ENCODE measurements around the gene LTBP1. TPM values are rescaled to one million over a fixed set of nuclear protein-coding genes. Genes with fewer than 3 reads are reported as not detected.

Gene LTBP1
- polyA plus RNA-seq, 1 donor (not counting 4 experiments of a cell fraction or from before 2014, with no cell fraction given): 9.2 TPM

- Histone ChIP-seq H3K79me2 (ENCODE audit: control insufficient read depth, insufficient read depth, low read length) (no peaks in the 10 kb centered on the region), H3K4me2 (ENCODE audit: control insufficient read depth, extremely low read depth, insufficient read depth, low read depth, low read length) (no peak overlapping the region), H3K36me3 (ENCODE audit: control insufficient read depth in 2 of 2, extremely low read depth in 1 of 2, insufficient read depth in 2 of 2, low read length in 2 of 2) (no peaks in the 10 kb centered on the region), H3K9me3 (ENCODE audit: control insufficient read depth, low read depth, low read length) (no peaks in the 10 kb centered on the region), H3K4me3 (ENCODE audit: control insufficient read depth in 2 of 3, extremely low read depth in 1 of 3, insufficient read depth in 2 of 3, low read depth in 1 of 3, low read length in 3 of 3) (no peak overlapping the region), H3K27ac (ENCODE audit: control insufficient read depth, insufficient read depth, low read length) (no peak overlapping the region), H3K9me1 (ENCODE audit: control insufficient read depth, extremely low read depth, insufficient read depth, low read length) (no peaks in the 10 kb centered on the region), H3K9ac (ENCODE audit: control insufficient read depth, extremely low read depth, insufficient read depth, low read length) (no peak overlapping the region), H2AFZ (ENCODE audit: control insufficient read depth, low read length) (no peak overlapping the region), H3K27me3 (ENCODE audit: control insufficient read depth, extremely low read depth, insufficient read depth, low read length) (no peaks in the 10 kb centered on the region), H4K20me1 (ENCODE audit: control insufficient read depth, extremely low read depth, insufficient read depth, low read length) (no peaks in the 10 kb centered on the region), H3K4me1 (ENCODE audit: control insufficient read depth, extremely low read depth, insufficient read depth, low read length) (no peaks in the 10 kb centered on the region)
- dilution Hi-C loops (cut with MboI; ENCODE audit: extremely low pct_ligation_motif_present, low sequenced_read_pairs): no loop called here
- no peak for TF ChIP-seq EZH2 (IDR thresholded peaks at IDR 0.05; ENCODE audit: low read length)
- no peak for TF ChIP-seq CTCF (optimal IDR thresholded peaks at IDR 0.05 in 1 of 3, IDR thresholded peaks at IDR 0.05 in 1 of 3, conservative IDR thresholded peaks at IDR 0.05 in 1 of 3; ENCODE audit: extremely low read depth in 1 of 3, insufficient read depth in 2 of 3, low read length in 3 of 3)
- FAIRE-seq (no peak), DNase-seq (ENCODE audit: low read depth, low spot score) (no peak)
Observed at GRCh38 chr2:32942793-32943485, 3.8 kb upstream of the LTBP1 start.

GRCh38 chr2:32945286-32945685, 1.5 kb upstream of the LTBP1 start:
- Histone ChIP-seq H3K4me1 (ENCODE audit: control insufficient read depth, extremely low read depth, insufficient read depth, low read length) (no peaks in the 10 kb centered on the region), H3K9me1 (ENCODE audit: control insufficient read depth, extremely low read depth, insufficient read depth, low read length) (no peaks in the 10 kb centered on the region), H3K4me3 (ENCODE audit: control insufficient read depth in 2 of 3, extremely low read depth in 1 of 3, insufficient read depth in 2 of 3, low read depth in 1 of 3, low read length in 3 of 3) (no peak overlapping the region), H3K4me2 (ENCODE audit: control insufficient read depth, extremely low read depth, insufficient read depth, low read depth, low read length) (no peak overlapping the region), H3K36me3 (ENCODE audit: control insufficient read depth in 2 of 2, extremely low read depth in 1 of 2, insufficient read depth in 2 of 2, low read length in 2 of 2) (no peaks in the 10 kb centered on the region), H3K27me3 (ENCODE audit: control insufficient read depth, extremely low read depth, insufficient read depth, low read length) (no peaks in the 10 kb centered on the region), H3K79me2 (ENCODE audit: control insufficient read depth, insufficient read depth, low read length) (no peaks in the 10 kb centered on the region), H3K9ac (ENCODE audit: control insufficient read depth, extremely low read depth, insufficient read depth, low read length) (no peak overlapping the region), H3K9me3 (ENCODE audit: control insufficient read depth, low read depth, low read length) (no peaks in the 10 kb centered on the region), H3K27ac (ENCODE audit: control insufficient read depth, insufficient read depth, low read length) (no peak overlapping the region), H2AFZ (ENCODE audit: control insufficient read depth, low read length) (no peak overlapping the region), H4K20me1 (ENCODE audit: control insufficient read depth, extremely low read depth, insufficient read depth, low read length) (no peaks in the 10 kb centered on the region)
- no peak for TF ChIP-seq CTCF (optimal IDR thresholded peaks at IDR 0.05 in 1 of 3, IDR thresholded peaks at IDR 0.05 in 1 of 3, conservative IDR thresholded peaks at IDR 0.05 in 1 of 3; ENCODE audit: extremely low read depth in 1 of 3, insufficient read depth in 2 of 3, low read length in 3 of 3)
- no peak for TF ChIP-seq EZH2 (IDR thresholded peaks at IDR 0.05; ENCODE audit: low read length)
- DNase-seq (ENCODE audit: low read depth, low spot score) (no peak), FAIRE-seq (no peak)
- dilution Hi-C loops (cut with MboI; ENCODE audit: extremely low pct_ligation_motif_present, low sequenced_read_pairs): no loop called here

Data from keratinocyte (primary cell).